HG02885 (cell line): Measurements from ENCODE around the gene PRAC2.
"Not testable (repeated sequence)": the region's sequence is repeated elsewhere in the genome, so short reads cannot be mapped to it uniquely, and the experiment has no call there.

Experiments used
- ATAC-seq: cut with Tn5 transposase; IDR thresholded peaks from one replicate; pipeline ENCODE4 v1.9.1; 2021; ENCODE audit warnings: mild to moderate bottlenecking; ENCODE audit not compliant: unreplicated experiment, poor library complexity

Gene PRAC2

DNA sequence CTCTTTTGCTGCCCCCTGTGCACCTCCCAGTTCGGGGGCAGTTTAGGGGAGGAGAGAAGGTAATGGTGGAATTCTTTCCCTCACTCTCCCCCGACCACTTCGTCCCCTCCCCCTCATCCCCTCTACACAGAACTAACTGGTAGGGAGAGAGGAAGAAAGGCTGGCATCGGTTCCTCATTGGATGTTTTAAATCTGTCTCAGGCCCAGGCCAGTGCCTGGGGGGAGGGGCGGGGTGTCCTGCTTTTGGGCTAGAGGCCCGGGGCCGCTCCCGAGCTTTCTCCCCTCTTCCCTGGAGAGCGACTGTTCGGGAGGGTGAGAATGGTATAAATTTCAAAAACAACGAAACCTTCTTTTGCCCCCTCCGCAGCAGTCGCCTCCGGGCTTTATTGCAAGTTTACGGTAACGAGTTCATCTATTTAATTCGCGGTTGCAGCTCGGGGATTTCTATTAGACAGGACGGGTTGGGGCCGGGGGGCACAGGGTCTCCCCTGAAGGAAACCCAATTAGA, at the start of gene PRAC2:
PRAC2 (plus strand) TSS at position 271 of the 508 bp plus-strand sequence. CDS start 1,226 bp downstream, outside the sequence.
- ATAC-seq = no peak

- no peak for ATAC-seq
These were observed 45.9 kb upstream of the PRAC2 start for GRCh38 chr17:48676963-48677558.

- ATAC-seq = peak; percentile 66
These were observed 44.6 kb upstream of the PRAC2 start for GRCh38 chr17:48678141-48678971.

GRCh38 chr17:48679385-48680096, 43.4 kb upstream of the PRAC2 start:
- ATAC-seq = no peak

GRCh38 chr17:48681609-48682008, 41.4 kb upstream of the PRAC2 start:
- no peak for ATAC-seq

DNA sequence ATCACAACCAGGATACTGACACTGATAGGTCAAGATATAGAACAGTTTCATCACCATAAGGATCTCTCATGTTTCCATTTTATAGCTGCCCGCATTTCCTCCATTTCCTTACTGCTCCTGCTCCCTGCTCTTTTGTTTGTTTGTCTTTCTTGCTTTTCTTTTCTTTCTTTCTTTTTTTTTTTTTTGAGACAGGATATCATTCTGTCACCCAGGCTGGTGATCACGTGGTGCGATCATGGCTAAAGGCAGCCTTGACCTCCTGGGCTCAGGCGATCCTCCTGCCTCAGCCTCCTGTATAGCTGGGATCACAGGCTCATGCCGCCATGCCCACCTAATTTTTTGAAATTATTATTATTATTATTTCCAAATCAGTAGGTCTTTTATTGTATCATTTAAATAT, 32.3 kb upstream of the PRAC2 start:
- no peak for ATAC-seq

DNA sequence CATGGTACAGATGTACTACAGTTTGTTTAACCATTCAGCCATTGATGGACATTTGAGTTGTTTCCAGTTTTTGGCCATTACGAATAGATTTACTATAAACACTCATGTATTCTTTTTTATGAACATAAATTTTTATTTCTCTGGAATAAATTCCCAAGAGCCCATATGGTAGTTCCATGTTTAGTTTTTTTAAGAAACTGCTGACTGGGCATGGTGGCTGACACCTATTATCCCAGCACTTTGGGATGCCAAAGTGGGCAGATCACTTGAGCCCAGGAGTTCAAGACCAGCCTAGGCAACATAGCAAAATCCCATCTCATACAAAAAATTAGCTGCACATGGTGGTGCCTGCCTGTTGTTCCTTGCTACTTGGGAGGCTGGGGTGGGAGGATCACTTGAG, 30.9 kb upstream of the PRAC2 start:
- ATAC-seq = no peak

DNA sequence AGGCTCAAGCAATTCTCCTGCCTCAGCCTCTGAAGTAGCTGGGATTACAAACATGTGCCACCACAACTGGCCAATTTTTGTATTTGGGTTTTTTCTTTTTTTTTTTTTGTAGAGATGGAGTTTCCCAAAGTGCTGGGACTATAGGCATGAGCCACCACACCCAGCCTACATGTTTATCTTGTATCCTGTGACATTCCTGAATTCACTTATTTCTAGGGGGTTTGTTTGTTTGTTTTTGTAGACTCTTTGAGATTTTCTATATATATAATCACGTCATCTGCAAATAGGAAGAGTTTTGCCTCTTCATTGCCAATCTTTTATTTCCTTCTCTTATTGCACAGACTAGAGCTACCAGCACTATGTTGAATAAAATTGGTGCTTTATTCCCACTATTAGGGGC, 29.8 kb upstream of the PRAC2 start:
- no peak for ATAC-seq

GRCh38 chr17:48701864-48702532, 21.0 kb upstream of the PRAC2 start:
- no peak for ATAC-seq

DNA sequence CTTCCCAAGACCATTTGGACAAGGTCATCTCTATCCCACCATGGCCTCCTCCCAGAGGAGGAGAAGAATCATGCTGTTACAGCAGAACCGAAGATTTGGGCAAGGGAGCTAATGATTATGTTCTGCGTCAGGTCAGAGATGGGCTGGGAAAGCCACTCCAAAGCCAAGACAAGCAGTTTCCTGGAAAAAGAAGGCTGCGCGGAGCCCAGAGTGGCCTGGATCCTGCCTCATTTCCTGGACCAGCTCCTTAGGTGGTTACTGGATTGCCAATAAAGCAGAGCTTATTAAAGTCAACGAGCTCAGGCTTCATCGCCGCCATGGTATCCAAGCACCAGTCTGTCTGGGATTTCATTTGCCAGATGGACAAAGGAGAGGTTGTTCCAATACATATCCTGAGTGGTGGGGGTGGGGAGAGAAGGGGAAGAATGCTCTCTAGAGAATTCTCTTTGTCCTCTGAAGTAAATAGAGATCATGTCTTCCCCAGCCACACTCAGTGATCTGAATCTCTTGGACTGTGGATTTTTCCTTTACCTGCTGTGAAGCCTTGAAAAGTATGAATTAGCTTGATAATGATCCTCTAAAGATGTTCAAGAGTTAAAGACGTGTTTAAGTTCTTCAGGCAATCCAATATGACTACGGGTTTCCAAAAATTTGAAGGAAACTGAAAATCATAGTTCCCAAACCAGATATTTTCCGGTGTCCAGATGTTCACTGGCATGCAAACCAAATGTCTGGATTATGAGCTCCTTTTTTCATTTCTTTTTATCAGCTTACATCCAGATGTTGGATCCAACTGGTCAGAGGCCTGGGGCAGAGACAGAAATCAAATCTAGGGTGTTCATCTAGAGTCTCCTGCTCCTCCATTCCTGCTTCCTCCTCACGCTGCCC, 18.4 kb upstream of the PRAC2 start:
- ATAC-seq = no peak

GRCh38 chr17:48711128-48711527, 11.9 kb upstream of the PRAC2 start:
- ATAC-seq = no peak

DNA sequence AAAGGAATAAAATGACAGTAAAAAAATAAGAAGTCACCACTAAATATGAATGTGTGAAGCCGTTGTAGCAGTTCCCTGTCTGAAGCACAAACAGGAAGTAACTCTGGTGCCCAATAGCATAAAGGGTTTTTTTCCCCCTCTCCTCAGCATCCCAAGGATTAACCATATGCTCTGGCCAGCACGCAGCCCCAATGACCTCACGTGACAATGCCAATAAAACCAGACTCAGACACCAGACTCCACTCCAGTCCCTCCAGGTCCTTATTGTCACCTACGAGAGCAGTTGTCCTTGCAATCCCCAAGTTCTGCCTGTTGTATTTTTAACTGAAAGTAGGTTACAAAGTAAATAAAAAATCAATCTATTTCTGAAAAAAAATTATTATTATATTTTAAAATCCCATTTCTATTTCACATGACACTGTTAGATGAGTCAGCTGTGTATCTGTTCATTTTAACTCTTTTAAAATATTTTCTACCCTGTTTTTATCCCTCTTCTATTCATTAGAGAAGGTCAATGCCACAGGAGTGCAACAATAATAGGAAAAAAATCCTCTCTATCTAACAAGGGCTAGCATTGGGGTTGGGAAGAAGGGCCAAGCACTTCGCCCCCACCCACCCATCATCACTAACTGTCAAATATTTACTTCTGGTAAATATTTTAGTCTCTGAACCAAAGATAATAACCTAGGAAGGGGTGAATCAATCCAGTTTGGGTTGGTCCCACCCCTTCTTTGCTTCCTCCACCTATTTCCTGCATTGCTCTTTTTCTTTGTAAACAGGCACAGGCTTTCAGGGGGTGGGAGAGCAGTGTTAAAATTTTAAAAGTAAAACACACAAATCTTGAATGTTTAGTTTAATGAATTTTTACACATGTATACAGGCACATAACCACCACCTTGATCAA, 7.2 kb upstream of the PRAC2 start:
- ATAC-seq = no peak

- not testable (repeated sequence) for ATAC-seq
These were observed 6.4 kb upstream of the PRAC2 start for GRCh38 chr17:48716549-48716948.

GRCh38 chr17:48717367-48718226, 5.4 kb upstream of the PRAC2 start:
- no peak for ATAC-seq

- ATAC-seq = no peak
These were observed 4.7 kb upstream of the PRAC2 start for GRCh38 chr17:48718227-48718760.

DNA sequence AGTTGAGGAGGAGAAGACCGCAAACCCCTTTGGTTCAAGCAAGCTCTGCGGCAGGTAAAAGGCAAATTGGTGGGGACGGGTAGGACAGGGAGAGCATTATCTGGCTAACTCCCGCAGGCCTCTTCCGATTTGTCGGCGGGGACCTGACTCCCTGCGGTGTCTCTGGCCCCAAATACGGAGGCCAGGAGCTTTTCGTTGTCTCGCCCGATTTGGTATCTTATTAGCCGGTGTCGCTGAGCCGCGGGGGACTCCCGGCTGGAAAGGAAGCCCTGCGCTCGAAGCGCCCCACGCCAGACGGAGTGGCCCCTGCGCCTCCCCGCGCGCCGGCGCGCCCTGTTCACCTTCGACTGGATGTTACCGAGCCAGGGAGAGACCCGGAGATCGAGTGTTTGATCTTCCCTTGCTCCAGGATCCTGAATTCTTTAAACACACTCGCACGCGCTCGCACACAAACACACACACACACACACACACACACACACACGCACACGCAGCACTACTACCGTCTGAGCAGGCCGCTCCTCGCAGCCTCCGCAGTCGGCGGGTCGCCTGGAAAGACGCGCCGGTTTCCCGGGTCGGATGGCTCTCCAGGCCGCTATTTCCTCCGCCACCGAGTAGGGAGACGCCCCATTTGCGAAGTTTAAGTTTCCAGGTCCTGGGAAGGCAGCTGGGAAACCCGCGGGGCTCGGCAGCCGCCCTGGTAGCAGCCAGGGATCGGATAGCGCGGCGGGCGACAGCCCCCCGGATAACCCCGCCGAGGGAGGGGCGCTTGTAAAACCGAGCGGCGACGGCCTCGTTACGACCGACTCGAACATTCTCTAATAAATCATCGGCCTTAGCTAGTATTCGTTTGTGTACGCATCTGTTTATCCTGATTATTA, 4.0 kb upstream of the PRAC2 start:
- no peak for ATAC-seq
